GM12878 (cell line): ENCODE data around the gene FAM222B.

ENCODE experiments used
- CEBPB ChIP-seq, 2 experiments: fragments of 150-350 bp in 1 of 2; IDR thresholded peaks; 2 replicates each; pipeline ENCODE4 v1.6.1; 2012 to 2014; ENCODE audit warnings: low read depth in 2 of 2, low read length in 2 of 2, borderline replicate concordance in 1 of 2, inconsistent platforms in 1 of 2
- EP300 ChIP-seq, 2 experiments: fragments of 150-350 bp in 1 of 2; IDR thresholded peaks; 2 replicates each; pipeline ENCODE4 v1.6.1; 2011 to 2012; ENCODE audit warnings: low read depth in 2 of 2, low read length in 2 of 2, borderline replicate concordance in 1 of 2, improper control_type of control experiment in 1 of 2, inconsistent platforms in 1 of 2; ENCODE audit not compliant: control insufficient read depth in 1 of 2
- FOXK2 ChIP-seq: fragments of 450-650 bp; IDR thresholded peaks from 2 replicates; pipeline ENCODE4 v1.6.1; 2017; ENCODE audit warnings: mild to moderate bottlenecking, moderate library complexity
- HDAC2 ChIP-seq: fragments of 200-600 bp; sonication (generic); IDR thresholded peaks from 2 replicates; pipeline ENCODE4 v1.6.1; 2017
- MXI1 ChIP-seq: fragments of 150-350 bp; IDR thresholded peaks from 2 replicates; pipeline ENCODE4 v1.6.1; 2011; ENCODE audit warnings: low read depth, mild to moderate bottlenecking, inconsistent platforms, low read length, improper control_type of control experiment
- NR2C2 ChIP-seq: IDR thresholded peaks from 2 replicates; pipeline ENCODE4 v1.6.1; 2011; ENCODE audit warnings: borderline replicate concordance, low read depth; ENCODE audit not compliant: control insufficient read depth, insufficient read length
- POLR2A ChIP-seq: IDR thresholded peaks from 2 replicates; pipeline ENCODE4 v1.6.1; 2011; ENCODE audit warnings: low read depth, mild to moderate bottlenecking, low read length
- SIX5 ChIP-seq: IDR thresholded peaks from 2 replicates; pipeline ENCODE4 v1.6.1; 2011; ENCODE audit warnings: mild to moderate bottlenecking, low read depth, low read length, moderate library complexity; ENCODE audit not compliant: severe bottlenecking
- ZZZ3 ChIP-seq: IDR thresholded peaks from 2 replicates; pipeline ENCODE4 v1.6.1; 2011; ENCODE audit warnings: low read depth; ENCODE audit not compliant: control insufficient read depth, insufficient read length
- TF ChIP-seq, protein P1 (sequence below): IDR thresholded peaks from 2 replicates; pipeline ENCODE4 v1.6.1; 2012; ENCODE audit warnings: mild to moderate bottlenecking, low read depth, low read length
- TF ChIP-seq, protein P2 (sequence below): fragments of 450-650 bp; IDR thresholded peaks from 2 replicates; pipeline ENCODE4 v1.6.1; 2017; ENCODE audit warnings: mild to moderate bottlenecking, low read depth, inconsistent platforms; ENCODE audit not compliant: poor library complexity, severe bottlenecking
- TF ChIP-seq, protein P3 (sequence below), 3 experiments: IDR thresholded peaks in 2 of 3; conservative IDR thresholded peaks in 1 of 3; 2 replicates each; pipeline ENCODE4 v1.5.1; 2011; ENCODE audit warnings: low read depth in 3 of 3, low read length in 3 of 3, mild to moderate bottlenecking in 3 of 3, control low read depth in 2 of 3, moderate library complexity in 2 of 3, inconsistent platforms in 1 of 3, mixed read lengths in 1 of 3; ENCODE audit not compliant: control insufficient read depth in 2 of 3, insufficient read depth in 1 of 3; ENCODE audit errors: extremely low read depth in 1 of 3

DNA sequence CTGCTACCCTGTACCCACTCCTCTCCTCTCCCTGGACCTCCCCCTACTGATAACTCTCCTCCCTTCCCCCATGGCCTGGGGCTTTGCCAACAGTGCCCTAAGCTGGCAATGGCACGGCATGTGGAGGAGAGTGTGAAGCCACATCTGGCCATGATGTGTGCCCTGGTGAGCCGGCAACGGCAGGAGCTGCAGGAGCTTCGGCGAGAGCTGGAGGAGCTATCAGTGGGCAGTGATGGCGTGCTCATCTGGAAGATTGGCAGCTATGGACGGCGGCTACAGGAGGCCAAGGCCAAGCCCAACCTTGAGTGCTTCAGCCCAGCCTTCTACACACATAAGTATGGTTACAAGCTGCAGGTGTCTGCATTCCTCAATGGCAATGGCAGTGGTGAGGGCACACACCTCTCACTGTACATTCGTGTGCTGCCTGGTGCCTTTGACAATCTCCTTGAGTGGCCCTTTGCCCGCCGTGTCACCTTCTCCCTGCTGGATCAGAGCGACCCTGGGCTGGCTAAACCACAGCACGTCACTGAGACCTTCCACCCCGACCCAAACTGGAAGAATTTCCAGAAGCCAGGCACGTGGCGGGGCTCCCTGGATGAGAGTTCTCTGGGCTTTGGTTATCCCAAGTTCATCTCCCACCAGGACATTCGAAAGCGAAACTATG is 93.6 kb downstream of the FAM222B start:
- TF ChIP-seq HDAC2 (no peak), CEBPB (IDR thresholded peaks at IDR 0.05; ENCODE audit: borderline replicate concordance in 1 of 2, low read depth in 2 of 2, low read length in 2 of 2) (no peak), ZZZ3 (no peak), POLR2A (no peak; the same call in 1 of the 2 replicates), SIX5 (no peak), EP300 (IDR thresholded peaks at IDR 0.05; ENCODE audit: borderline replicate concordance in 1 of 2, control insufficient read depth in 1 of 2, low read depth in 2 of 2, low read length in 2 of 2) (no peak), MXI1 (no peak), NR2C2 (no peak), FOXK2 (no peak)
- TF ChIP-seq, protein P1, sequence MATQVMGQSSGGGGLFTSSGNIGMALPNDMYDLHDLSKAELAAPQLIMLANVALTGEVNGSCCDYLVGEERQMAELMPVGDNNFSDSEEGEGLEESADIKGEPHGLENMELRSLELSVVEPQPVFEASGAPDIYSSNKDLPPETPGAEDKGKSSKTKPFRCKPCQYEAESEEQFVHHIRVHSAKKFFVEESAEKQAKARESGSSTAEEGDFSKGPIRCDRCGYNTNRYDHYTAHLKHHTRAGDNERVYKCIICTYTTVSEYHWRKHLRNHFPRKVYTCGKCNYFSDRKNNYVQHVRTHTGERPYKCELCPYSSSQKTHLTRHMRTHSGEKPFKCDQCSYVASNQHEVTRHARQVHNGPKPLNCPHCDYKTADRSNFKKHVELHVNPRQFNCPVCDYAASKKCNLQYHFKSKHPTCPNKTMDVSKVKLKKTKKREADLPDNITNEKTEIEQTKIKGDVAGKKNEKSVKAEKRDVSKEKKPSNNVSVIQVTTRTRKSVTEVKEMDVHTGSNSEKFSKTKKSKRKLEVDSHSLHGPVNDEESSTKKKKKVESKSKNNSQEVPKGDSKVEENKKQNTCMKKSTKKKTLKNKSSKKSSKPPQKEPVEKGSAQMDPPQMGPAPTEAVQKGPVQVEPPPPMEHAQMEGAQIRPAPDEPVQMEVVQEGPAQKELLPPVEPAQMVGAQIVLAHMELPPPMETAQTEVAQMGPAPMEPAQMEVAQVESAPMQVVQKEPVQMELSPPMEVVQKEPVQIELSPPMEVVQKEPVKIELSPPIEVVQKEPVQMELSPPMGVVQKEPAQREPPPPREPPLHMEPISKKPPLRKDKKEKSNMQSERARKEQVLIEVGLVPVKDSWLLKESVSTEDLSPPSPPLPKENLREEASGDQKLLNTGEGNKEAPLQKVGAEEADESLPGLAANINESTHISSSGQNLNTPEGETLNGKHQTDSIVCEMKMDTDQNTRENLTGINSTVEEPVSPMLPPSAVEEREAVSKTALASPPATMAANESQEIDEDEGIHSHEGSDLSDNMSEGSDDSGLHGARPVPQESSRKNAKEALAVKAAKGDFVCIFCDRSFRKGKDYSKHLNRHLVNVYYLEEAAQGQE = no peak
- TF ChIP-seq, protein P2, sequence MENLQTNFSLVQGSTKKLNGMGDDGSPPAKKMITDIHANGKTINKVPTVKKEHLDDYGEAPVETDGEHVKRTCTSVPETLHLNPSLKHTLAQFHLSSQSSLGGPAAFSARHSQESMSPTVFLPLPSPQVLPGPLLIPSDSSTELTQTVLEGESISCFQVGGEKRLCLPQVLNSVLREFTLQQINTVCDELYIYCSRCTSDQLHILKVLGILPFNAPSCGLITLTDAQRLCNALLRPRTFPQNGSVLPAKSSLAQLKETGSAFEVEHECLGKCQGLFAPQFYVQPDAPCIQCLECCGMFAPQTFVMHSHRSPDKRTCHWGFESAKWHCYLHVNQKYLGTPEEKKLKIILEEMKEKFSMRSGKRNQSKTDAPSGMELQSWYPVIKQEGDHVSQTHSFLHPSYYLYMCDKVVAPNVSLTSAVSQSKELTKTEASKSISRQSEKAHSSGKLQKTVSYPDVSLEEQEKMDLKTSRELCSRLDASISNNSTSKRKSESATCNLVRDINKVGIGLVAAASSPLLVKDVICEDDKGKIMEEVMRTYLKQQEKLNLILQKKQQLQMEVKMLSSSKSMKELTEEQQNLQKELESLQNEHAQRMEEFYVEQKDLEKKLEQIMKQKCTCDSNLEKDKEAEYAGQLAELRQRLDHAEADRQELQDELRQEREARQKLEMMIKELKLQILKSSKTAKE = no peak
- TF ChIP-seq, protein P3, sequence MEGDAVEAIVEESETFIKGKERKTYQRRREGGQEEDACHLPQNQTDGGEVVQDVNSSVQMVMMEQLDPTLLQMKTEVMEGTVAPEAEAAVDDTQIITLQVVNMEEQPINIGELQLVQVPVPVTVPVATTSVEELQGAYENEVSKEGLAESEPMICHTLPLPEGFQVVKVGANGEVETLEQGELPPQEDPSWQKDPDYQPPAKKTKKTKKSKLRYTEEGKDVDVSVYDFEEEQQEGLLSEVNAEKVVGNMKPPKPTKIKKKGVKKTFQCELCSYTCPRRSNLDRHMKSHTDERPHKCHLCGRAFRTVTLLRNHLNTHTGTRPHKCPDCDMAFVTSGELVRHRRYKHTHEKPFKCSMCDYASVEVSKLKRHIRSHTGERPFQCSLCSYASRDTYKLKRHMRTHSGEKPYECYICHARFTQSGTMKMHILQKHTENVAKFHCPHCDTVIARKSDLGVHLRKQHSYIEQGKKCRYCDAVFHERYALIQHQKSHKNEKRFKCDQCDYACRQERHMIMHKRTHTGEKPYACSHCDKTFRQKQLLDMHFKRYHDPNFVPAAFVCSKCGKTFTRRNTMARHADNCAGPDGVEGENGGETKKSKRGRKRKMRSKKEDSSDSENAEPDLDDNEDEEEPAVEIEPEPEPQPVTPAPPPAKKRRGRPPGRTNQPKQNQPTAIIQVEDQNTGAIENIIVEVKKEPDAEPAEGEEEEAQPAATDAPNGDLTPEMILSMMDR (IDR thresholded peaks at IDR 0.05 in 2 of 3, conservative IDR thresholded peaks at IDR 0.05 in 1 of 3; ENCODE audit: control insufficient read depth in 2 of 3, extremely low read depth in 1 of 3, insufficient read depth in 1 of 3, low read depth in 3 of 3, low read length in 3 of 3) = no peak
